ENCODE results near the gene ASIC4. TPM values are rescaled to one million over a fixed set of nuclear protein-coding genes. Genes with fewer than 3 reads are reported as not detected.

ASIC4 gene
- total RNA-seq, 1 donor from 2014 or later, result not detected

DNA sequence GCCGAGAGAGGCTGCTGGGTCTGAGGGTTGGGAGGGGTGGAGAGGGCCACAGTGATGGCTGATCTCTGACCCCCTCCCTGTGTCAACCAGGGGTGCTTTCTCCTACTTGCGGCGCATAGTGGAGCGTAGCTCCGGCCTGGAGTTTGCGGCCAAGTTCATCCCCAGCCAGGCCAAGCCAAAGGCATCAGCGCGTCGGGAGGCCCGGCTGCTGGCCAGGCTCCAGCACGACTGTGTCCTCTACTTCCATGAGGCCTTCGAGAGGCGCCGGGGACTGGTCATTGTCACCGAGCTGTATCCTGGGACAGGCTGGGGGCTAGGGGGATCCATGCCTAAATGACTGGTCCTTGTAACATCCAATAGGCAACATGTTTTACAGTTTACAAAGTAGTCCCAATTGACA, 36.5 kb upstream of the ASIC4 start:
- intact Hi-C loops (cut with DNase I), result loop anchor here (5.0 kb wide), 1 partner anchor 54 kb away; no protein-coding TSS in a partner anchor
- peak; percentile 81 for DNase-seq
- peak; percentile 84 for ATAC-seq (ENCODE audit: poor library complexity)

GRCh38 chr2:219478916-219479315, 35.4 kb upstream of the ASIC4 start:
- intact Hi-C loops (cut with DNase I), result loop anchor here (5.0 kb wide), 1 partner anchor 53 kb away; no protein-coding TSS in a partner anchor
- DNase-seq (no peak), ATAC-seq (ENCODE audit: poor library complexity) (no peak)

- intact Hi-C loops (cut with DNase I), result no loop called here
- ATAC-seq (ENCODE audit: poor library complexity) (no peak), DNase-seq (no peak)
These were observed 34.3 kb upstream of the ASIC4 start for GRCh38 chr2:219480004-219480403.

GRCh38 chr2:219482674-219483405, 31.4 kb upstream of the ASIC4 start:
- ATAC-seq (ENCODE audit: poor library complexity), result no peak

GRCh38 chr2:219483451-219484342, 30.6 kb upstream of the ASIC4 start:
- DNase-seq, result no peak
- intact Hi-C loops (cut with DNase I), result no loop called here
- ATAC-seq (ENCODE audit: poor library complexity), result no peak

More at GRCh38 chr2:219482674-219483405, 31.4 kb upstream of the ASIC4 start:
- intact Hi-C loops (cut with DNase I), result no loop called here
- DNase-seq, result no peak

DNA sequence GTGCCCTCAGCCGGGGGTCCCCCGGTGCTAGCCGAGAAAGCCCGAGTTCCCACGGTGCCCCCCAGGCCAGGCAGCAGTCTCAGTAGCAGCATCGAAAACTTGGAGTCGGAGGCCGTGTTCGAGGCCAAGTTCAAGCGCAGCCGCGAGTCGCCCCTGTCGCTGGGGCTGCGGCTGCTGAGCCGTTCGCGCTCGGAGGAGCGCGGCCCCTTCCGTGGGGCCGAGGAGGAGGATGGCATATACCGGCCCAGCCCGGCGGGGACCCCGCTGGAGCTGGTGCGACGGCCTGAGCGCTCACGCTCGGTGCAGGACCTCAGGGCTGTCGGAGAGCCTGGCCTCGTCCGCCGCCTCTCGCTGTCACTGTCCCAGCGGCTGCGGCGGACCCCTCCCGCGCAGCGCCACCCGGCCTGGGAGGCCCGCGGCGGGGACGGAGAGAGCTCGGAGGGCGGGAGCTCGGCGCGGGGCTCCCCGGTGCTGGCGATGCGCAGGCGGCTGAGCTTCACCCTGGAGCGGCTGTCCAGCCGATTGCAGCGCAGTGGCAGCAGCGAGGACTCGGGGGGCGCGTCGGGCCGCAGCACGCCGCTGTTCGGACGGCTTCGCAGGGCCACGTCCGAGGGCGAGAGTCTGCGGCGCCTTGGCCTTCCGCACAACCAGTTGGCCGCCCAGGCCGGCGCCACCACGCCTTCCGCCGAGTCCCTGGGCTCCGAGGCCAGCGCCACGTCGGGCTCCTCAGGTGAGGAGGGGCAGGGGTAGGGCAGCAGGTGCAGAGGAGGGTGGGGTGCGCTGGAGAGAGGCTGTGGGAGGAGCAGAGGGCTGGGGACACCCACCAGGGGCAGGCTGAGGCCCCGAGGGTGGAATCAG, 29.7 kb upstream of the ASIC4 start:
- intact Hi-C loops (cut with DNase I), result no loop called here
- no peak for DNase-seq
- ATAC-seq (ENCODE audit: poor library complexity), result peak; percentile 3

DNA sequence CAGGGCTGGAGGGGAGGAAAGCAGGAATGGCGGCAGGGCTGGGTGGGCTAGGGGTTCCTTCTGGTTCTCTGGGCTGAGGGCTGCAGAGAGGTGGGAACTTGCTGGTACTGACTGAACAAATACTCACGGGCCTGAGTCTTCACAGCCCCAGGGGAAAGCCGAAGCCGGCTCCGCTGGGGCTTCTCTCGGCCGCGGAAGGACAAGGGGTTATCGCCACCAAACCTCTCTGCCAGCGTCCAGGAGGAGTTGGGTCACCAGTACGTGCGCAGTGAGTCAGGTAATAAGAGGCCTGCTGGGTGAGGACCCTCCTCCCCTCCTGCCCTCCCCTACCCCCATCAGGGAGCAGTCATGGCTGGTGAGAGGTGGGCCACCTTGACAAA, 29.1 kb upstream of the ASIC4 start:
- DNase-seq (no peak), ATAC-seq (ENCODE audit: poor library complexity) (no peak)
- intact Hi-C loops (cut with DNase I), result no loop called here

DNA sequence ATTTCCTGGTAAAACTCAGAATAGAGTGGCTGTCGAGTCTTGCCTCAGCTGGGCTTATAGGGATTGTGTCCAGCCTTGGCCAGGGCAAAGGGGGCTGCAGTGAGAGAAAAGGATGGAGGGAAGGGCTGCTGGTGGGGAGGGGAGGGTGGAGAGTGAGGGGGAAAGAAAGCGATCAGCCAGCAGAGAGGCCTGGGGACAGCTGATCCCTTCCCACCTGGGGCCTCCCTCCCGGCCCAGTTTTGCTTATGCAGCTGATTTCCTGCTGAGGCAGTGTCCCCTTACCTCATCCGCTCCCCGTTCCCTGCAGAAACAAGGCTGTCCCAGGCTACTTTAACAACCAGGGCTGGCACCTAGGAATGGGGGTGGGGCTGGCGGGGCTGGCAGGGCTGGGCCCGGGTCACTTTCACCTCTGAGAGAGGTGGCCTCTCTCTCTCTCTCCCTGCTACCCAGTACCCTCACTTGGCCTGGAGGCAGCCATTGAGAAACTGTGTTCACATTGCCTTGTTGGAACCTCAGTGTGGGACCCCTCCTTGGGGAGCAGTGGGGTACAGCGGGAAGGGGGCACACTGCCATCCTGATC, 27.8 kb upstream of the ASIC4 start:
- intact Hi-C loops (cut with DNase I), result no loop called here
- DNase-seq (no peak), ATAC-seq (ENCODE audit: poor library complexity) (no peak)

DNA sequence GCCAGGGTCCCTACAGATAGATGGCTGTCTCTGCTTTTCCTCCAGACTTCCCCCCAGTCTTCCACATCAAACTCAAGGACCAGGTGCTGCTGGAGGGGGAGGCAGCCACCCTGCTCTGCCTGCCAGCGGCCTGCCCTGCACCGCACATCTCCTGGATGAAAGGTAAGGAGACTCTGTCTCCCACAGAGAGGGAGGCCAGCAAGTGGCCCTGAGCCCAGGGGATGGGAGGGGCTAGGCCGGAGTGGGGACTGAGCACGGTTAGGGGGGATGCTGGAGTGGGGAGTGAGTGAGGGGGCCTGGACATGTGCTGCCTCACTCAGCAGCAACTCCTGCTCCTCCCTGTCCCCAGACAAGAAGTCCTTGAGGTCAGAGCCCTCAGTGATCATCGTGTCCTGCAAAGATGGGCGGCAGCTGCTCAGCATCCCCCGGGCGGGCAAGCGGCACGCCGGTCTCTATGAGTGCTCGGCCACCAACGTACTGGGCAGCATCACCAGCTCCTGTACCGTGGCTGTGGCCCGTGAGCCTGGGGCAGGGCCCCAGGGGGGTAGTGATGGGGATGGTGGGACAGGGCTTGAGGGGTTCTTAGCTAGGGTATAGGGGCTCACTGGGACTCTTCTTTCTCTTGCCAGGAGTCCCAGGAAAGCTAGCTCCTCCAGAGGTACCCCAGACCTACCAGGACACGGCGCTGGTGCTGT, 26.0 kb upstream of the ASIC4 start:
- intact Hi-C loops (cut with DNase I), result no loop called here
- DNase-seq (no peak), ATAC-seq (ENCODE audit: poor library complexity) (no peak)

- DNase-seq (no peak), ATAC-seq (ENCODE audit: poor library complexity) (no peak)
- intact Hi-C loops (cut with DNase I), result no loop called here
These were observed 25.5 kb upstream of the ASIC4 start for GRCh38 chr2:219488844-219489194.

GRCh38 chr2:219489315-219489714, 25.0 kb upstream of the ASIC4 start:
- DNase-seq (no peak), ATAC-seq (ENCODE audit: poor library complexity) (no peak)
- intact Hi-C loops (cut with DNase I), result no loop called here

- intact Hi-C loops (cut with DNase I), result no loop called here
- no peak for DNase-seq
- no peak for ATAC-seq (ENCODE audit: poor library complexity)
These were observed 24.1 kb upstream of the ASIC4 start for GRCh38 chr2:219490186-219490585.

- no peak for DNase-seq
- ATAC-seq (ENCODE audit: poor library complexity), result no peak
- intact Hi-C loops (cut with DNase I), result no loop called here
These were observed 23.6 kb upstream of the ASIC4 start for GRCh38 chr2:219490600-219491130.

GRCh38 chr2:219491278-219491963, 22.9 kb upstream of the ASIC4 start:
- DNase-seq (no peak), ATAC-seq (ENCODE audit: poor library complexity) (no peak)
- intact Hi-C loops (cut with DNase I), result no loop called here

GRCh38 chr2:219492575-219492974, 21.7 kb upstream of the ASIC4 start:
- ATAC-seq (ENCODE audit: poor library complexity) (no peak), DNase-seq (no peak)
- intact Hi-C loops (cut with DNase I), result no loop called here

GRCh38 chr2:219493086-219493485, 21.2 kb upstream of the ASIC4 start:
- DNase-seq (no peak), ATAC-seq (ENCODE audit: poor library complexity) (no peak)
- intact Hi-C loops (cut with DNase I), result no loop called here

GRCh38 chr2:219494952-219495530, 19.2 kb upstream of the ASIC4 start:
- ATAC-seq (ENCODE audit: poor library complexity) (no peak), DNase-seq (no peak)
- intact Hi-C loops (cut with DNase I), result no loop called here

Measured in Right ventricle myocardium superior (tissue), 1 donor.